Neural crest cell (in vitro differentiated cells): Measurements from ENCODE around the gene MYO1C. TPM values are rescaled to one million over a fixed set of nuclear protein-coding genes. Genes with fewer than 3 reads are reported as not detected.

ENCODE experiments used
- DNase-seq: peaks from one replicate; pipeline ENCODE4 v3.0.0; 2021; ENCODE audit warnings: low read depth, mixed read lengths, low spot score
- H3K27ac Mint-ChIP-seq: one replicate; pipeline ENCODE4 v1.8.0; 2021; ENCODE audit warnings: mild to moderate bottlenecking, mixed read lengths; ENCODE audit not compliant: unreplicated experiment
- H3K27me3 Mint-ChIP-seq: 2 replicates; pipeline ENCODE4 v1.8.0; 2021; ENCODE audit warnings: low read depth, mild to moderate bottlenecking, mixed read lengths
- H3K36me3 Mint-ChIP-seq: 2 replicates; pipeline ENCODE4 v1.8.0; 2021; ENCODE audit warnings: low read depth, mild to moderate bottlenecking, mixed read lengths
- H3K4me1 Mint-ChIP-seq: 2 replicates; pipeline ENCODE4 v1.8.0; 2021; ENCODE audit warnings: mixed read lengths
- H3K4me3 Mint-ChIP-seq: one replicate; pipeline ENCODE4 v1.8.0; 2021; ENCODE audit warnings: mild to moderate bottlenecking, mixed read lengths
- H3K9me3 Mint-ChIP-seq: 2 replicates; pipeline ENCODE4 v1.8.0; 2021; ENCODE audit warnings: mixed read lengths
- total RNA-seq: library from RNA; stranded (reverse); gene quantifications from 2 replicates; pipeline ENCODE4 v1.2.1, GENCODE V29; 2021
- TF ChIP-seq, protein P1 (sequence below): fragments of 200-600 bp; sonication (generic); conservative IDR thresholded peaks from 2 replicates; pipeline ENCODE4 v1.5.0; 2021; ENCODE audit warnings: antibody characterized with exemption, mild to moderate bottlenecking

MYO1C gene
- total RNA-seq, 1 donor from 2014 or later = 53.2 TPM

DNA sequence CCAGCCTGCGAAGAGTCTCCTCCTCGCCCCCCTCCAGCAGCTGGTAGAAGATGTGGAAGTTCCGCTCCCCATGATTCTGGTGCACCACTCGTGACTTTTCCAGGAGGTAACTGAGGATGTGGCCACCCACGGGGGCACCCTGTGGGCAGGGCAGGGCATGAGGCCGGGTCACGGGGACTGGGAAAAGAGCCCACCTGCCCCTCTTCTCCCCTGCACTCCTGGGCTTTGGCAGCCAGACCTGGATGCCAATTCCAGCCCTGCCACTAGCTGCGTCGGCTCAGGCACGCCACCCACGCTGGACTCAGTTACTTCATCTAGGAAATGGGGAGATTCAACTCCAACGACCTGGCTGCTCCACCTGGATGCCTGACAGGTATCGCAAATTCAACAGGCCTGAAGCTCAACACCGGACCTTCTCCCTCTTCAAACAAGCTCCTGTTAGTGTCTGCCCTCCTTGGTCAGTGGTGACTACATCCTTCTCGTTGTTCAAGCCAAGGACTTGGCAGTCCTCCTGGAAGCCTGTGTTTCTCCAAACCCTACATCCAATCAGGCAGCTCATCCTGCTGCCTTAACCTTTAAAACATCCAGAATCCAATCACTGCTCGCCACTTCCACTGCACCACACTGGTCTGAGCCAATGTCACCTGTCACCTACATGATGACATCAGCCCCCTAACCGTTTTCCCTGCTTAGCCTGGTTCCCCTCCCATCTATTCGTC is 11.6 kb downstream of the MYO1C start:
- Mint-ChIP-seq H3K4me1 (peaks cover 7% of the 10 kb centered on the region), H3K27me3 (no peaks in the 10 kb centered on the region), H3K36me3 (no peaks in the 10 kb centered on the region), H3K27ac (no peak overlapping the region), H3K9me3 (no peaks in the 10 kb centered on the region), H3K4me3 (peak overlapping the region; percentile 38)
- DNase-seq = no peak
- TF ChIP-seq, protein P1, sequence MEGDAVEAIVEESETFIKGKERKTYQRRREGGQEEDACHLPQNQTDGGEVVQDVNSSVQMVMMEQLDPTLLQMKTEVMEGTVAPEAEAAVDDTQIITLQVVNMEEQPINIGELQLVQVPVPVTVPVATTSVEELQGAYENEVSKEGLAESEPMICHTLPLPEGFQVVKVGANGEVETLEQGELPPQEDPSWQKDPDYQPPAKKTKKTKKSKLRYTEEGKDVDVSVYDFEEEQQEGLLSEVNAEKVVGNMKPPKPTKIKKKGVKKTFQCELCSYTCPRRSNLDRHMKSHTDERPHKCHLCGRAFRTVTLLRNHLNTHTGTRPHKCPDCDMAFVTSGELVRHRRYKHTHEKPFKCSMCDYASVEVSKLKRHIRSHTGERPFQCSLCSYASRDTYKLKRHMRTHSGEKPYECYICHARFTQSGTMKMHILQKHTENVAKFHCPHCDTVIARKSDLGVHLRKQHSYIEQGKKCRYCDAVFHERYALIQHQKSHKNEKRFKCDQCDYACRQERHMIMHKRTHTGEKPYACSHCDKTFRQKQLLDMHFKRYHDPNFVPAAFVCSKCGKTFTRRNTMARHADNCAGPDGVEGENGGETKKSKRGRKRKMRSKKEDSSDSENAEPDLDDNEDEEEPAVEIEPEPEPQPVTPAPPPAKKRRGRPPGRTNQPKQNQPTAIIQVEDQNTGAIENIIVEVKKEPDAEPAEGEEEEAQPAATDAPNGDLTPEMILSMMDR = no peak

DNA sequence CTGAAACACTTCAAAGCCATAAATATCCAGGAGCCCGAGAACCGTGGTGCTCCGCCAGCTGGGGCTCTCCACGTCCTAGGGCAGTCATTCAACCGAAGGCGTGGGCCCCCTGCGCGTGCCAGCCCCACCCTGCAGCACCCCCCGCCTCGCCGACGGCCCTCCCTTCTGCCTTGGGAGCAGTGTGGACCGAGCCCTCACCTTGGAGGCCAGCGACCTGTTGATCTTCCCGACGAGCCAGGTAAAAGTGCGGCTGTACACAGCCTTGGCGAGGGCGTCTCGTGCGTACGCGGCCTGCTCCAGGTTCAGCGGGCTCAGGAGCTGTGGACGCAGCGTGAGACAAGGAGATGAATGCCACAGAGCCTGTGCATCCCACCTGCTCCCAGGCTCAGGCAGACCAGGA is 14.1 kb downstream of the MYO1C start:
- TF ChIP-seq, protein P1 = no peak
- H3K27ac Mint-ChIP-seq = no peak overlapping the region
- H3K4me1 Mint-ChIP-seq = no peaks in the 10 kb centered on the region
- H3K36me3 Mint-ChIP-seq = peaks cover 2% of the 10 kb centered on the region
- H3K4me3 Mint-ChIP-seq = no peak overlapping the region
- DNase-seq = no peak
- no peaks in the 10 kb centered on the region for H3K27me3 Mint-ChIP-seq
- no peaks in the 10 kb centered on the region for H3K9me3 Mint-ChIP-seq

DNA sequence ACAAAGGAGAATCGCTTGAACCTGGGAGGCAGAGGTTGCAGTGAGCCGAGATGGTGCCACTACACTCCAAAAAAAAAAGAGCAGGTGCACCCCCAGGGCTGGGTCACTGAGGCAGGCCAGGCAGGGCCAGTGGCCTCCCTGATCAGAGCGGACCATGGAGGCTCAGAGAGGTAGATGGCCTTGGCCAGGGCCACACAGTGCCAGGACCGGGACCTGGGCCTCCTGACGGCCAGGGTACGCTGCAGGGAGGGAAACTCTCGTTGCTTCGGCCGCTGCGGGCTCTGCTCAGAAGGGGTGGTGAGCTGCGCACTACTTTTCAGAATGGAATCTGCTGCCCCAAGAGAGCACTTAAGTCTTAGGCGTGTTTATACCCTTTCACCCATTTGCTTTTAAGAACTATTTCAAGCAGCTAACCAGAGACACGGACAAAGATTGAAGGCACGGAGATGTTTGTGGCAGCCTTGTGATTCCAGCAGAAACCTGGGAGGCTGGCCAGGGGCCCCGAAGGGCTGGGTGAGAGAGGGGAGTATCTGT is 17.1 kb downstream of the MYO1C start:
- H3K9me3 Mint-ChIP-seq = no peaks in the 10 kb centered on the region

DNA sequence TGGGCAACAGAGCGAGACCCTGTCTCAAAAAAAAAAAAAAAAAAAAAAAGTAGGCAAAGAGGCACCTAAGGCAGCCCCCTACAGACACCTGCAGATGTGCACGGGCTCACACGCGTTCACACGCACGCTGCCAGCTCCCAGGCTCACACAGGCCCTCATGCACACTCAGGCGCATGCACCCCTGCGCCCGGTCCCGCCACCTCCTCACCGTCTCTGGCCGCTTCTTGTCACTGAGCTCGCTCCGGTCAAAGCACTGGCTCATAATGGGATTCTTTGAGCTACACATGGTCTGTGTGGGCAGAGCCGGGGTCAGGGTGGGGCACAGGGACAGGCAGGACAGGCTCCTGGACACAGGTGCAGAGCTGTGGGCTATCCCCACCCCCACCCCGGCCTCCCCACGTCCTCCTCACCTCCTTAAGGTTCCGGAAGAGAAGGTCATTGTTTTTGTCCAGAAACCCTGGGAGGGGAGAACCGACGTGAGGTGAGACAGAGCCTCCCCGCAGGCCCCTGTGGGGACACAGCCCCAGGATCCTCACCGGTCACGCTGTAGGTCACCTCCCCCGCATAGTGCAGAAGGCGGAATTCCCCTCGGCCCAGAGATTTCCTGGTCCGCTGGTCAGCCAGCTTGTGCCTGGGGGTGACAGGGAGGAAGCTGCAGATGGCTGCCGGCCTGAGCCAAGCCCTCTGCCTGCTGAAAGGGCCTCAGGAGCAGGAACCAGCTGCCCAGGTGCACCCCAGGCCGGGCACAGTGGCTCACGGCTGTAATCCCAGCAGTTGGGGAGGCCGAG is 17.9 kb downstream of the MYO1C start:
- Mint-ChIP-seq H3K36me3 (peaks cover 2% of the 10 kb centered on the region), H3K9me3 (no peaks in the 10 kb centered on the region), H3K4me3 (no peak overlapping the region), H3K4me1 (peaks cover under 1% of the 10 kb centered on the region), H3K27me3 (no peaks in the 10 kb centered on the region), H3K27ac (no peak overlapping the region)
- DNase-seq = no peak
- TF ChIP-seq, protein P1 = no peak

More for the DNA sequence above, 17.1 kb downstream of the MYO1C start:
- no peaks in the 10 kb centered on the region for H3K27me3 Mint-ChIP-seq
- DNase-seq = no peak
- H3K27ac Mint-ChIP-seq = peak overlapping the region; percentile 16
- H3K4me3 Mint-ChIP-seq = no peak overlapping the region
- no peaks in the 10 kb centered on the region for H3K4me1 Mint-ChIP-seq
- TF ChIP-seq, protein P1 = no peak
- H3K36me3 Mint-ChIP-seq = peaks cover 2% of the 10 kb centered on the region

DNA sequence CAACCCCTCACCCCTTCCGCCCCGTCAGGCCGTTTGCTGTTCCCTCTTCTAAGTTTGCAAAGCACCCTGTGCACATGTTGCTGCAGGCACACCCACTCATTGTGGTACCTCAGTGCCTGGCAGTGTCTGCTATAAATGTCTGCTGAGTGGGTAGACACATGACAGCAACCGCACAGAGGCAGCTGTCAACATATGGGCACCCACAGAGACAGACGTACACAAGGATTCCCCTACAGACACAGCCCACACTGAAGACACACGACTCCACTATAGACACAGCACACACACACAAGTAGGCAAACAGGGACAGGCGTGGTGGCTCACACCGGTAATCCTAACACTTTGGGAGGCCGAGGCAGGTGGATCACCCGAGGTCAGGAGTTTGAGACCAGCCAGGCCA is 18.6 kb downstream of the MYO1C start:
- Mint-ChIP-seq H3K27me3 (no peaks in the 10 kb centered on the region), H3K36me3 (peaks cover 9% of the 10 kb centered on the region), H3K4me3 (no peak overlapping the region), H3K4me1 (peaks cover 8% of the 10 kb centered on the region), H3K9me3 (no peaks in the 10 kb centered on the region), H3K27ac (no peak overlapping the region)
- DNase-seq = no peak
- TF ChIP-seq, protein P1 = no peak
